Transverse colon (tissue), 4 donors: ENCODE results near the gene NPC1L1.

Source experiments
- CTCF ChIP-seq, 5 experiments: fragments of 200-600 bp in 3 of 5; fragments of 450-650 bp in 2 of 5; sonication (generic) in 3 of 5; IDR thresholded peaks; 1 replicate in 2 of 5; 2 replicates in 3 of 5; pipeline ENCODE4 v1.5.1; 2016 to 2017; ENCODE audit warnings: antibody characterized with exemption in 5 of 5, inconsistent platforms in 3 of 5, mild to moderate bottlenecking in 2 of 5, moderate library complexity in 1 of 5
- POLR2AphosphoS5 ChIP-seq, 3 donors: sonication (generic); formaldehyde crosslinking; IDR thresholded peaks; one replicate each; pipeline ENCODE4 v1.6.1; 2016; ENCODE audit warnings: antibody characterized with exemption in 3 of 3

GRCh38 chr7:44538798-44539668 is 2.1 kb downstream of the NPC1L1 start:
- TF ChIP-seq CTCF (IDR thresholded peaks at IDR 0.05) (no peak), POLR2AphosphoS5 (IDR thresholded peaks at IDR 0.05) (no peak)
